CD14-positive monocyte (primary cell): ENCODE measurements around the gene CLEC2D. TPM values are rescaled to one million over a fixed set of nuclear protein-coding genes. Genes with fewer than 3 reads are reported as not detected.

Source experiments
- DNase-seq, 3 donors: peaks; one replicate each; pipeline ENCODE4 v3.0.0-alpha.2; 2011 to 2022
- H2AFZ ChIP-seq: 2 replicates; pipeline ENCODE4 v1.6.0; 2012; ENCODE audit warnings: mild to moderate bottlenecking, low read depth, low read length, inconsistent platforms; ENCODE audit not compliant: insufficient read depth, poor library complexity, severe bottlenecking
- H3K27ac ChIP-seq, 2 donors: 1 replicate in 1 of 2; 2 replicates in 1 of 2; pipeline ENCODE4 v1.5.1; 2012 to 2013; ENCODE audit warnings: low read length in 2 of 2, control low read depth in 1 of 2, inconsistent platforms in 1 of 2, low read depth in 1 of 2, mild to moderate bottlenecking in 1 of 2
- H3K27me3 ChIP-seq, 2 donors: one replicate each; pipeline versions ENCODE4 v1.6.0 to v1.6.1; 2011 to 2013; ENCODE audit warnings: low read length in 2 of 2; ENCODE audit not compliant: control insufficient read depth in 2 of 2, insufficient read depth in 2 of 2
- H3K36me3 ChIP-seq, 2 donors: replicated peaks in 1 of 2; 1 replicate in 1 of 2; 2 replicates in 1 of 2; pipeline versions ENCODE4 v1.5.1 to v1.6.1; 2012 to 2013; ENCODE audit warnings: low read length in 2 of 2, control low read depth in 1 of 2, inconsistent platforms in 1 of 2, mild to moderate bottlenecking in 1 of 2; ENCODE audit not compliant: insufficient read depth in 2 of 2, control insufficient read depth in 1 of 2
- H3K4me1 ChIP-seq, 2 donors: 1 replicate in 1 of 2; 2 replicates in 1 of 2; pipeline versions ENCODE4 v1.5.1 to v1.6.1; 2012 to 2013; ENCODE audit warnings: low read length in 2 of 2, control low read depth in 1 of 2, inconsistent platforms in 1 of 2, mild to moderate bottlenecking in 1 of 2, moderate library complexity in 1 of 2; ENCODE audit not compliant: insufficient read depth in 2 of 2, control insufficient read depth in 1 of 2
- H3K4me2 ChIP-seq: replicated peaks from 2 replicates; pipeline ENCODE3; 2012; ENCODE audit warnings: low read length, moderate library complexity, mild to moderate bottlenecking; ENCODE audit not compliant: poor library complexity, severe bottlenecking; ENCODE audit errors: extremely low read depth
- H3K4me3 ChIP-seq, 3 experiments: fragments of 200-600 bp in 1 of 3; sonication (generic) in 1 of 3; replicated peaks in 1 of 3; 1 replicate in 2 of 3; 2 replicates in 1 of 3; pipeline ENCODE4 v1.5.1; 2011 to 2013; ENCODE audit warnings: low read length in 3 of 3, mild to moderate bottlenecking in 3 of 3, control low read depth in 2 of 3, low read depth in 2 of 3, inconsistent platforms in 1 of 3, moderate library complexity in 1 of 3
- H3K79me2 ChIP-seq: 2 replicates; pipeline ENCODE4 v1.6.0; 2012; ENCODE audit warnings: mild to moderate bottlenecking, control low read depth, inconsistent platforms, low read length, moderate library complexity; ENCODE audit not compliant: insufficient read depth
- H3K9ac ChIP-seq: 2 replicates; pipeline ENCODE4 v1.6.0; 2017; ENCODE audit warnings: low read length, mild to moderate bottlenecking; ENCODE audit not compliant: insufficient read depth, poor library complexity, severe bottlenecking
- H3K9me3 ChIP-seq, 2 donors: replicated peaks in 1 of 2; 1 replicate in 1 of 2; 2 replicates in 1 of 2; pipeline versions ENCODE4 v1.5.1 to v1.6.1; 2012 to 2013; ENCODE audit warnings: low read length in 2 of 2, control low read depth in 1 of 2; ENCODE audit not compliant: control insufficient read depth in 1 of 2, insufficient read depth in 1 of 2
- H4K20me1 ChIP-seq: 2 replicates; pipeline ENCODE4 v1.6.0; 2012; ENCODE audit warnings: mild to moderate bottlenecking, low read length, control low read depth, moderate library complexity; ENCODE audit not compliant: insufficient read depth
- H3K27ac Mint-ChIP-seq, 7 donors: one replicate each; pipeline ENCODE4 v1.8.0; 2020; ENCODE audit warnings: mild to moderate bottlenecking in 7 of 7, mixed read lengths in 7 of 7, moderate library complexity in 6 of 7, inconsistent platforms in 2 of 7
- H3K27me3 Mint-ChIP-seq, 3 donors: one replicate each; pipeline ENCODE4 v1.8.0; 2021 to 2022; ENCODE audit warnings: low read depth in 3 of 3, mild to moderate bottlenecking in 3 of 3, mixed read lengths in 3 of 3, moderate library complexity in 3 of 3, inconsistent platforms in 1 of 3
- H3K36me3 Mint-ChIP-seq, 2 donors: one replicate each; pipeline ENCODE4 v1.8.0; 2020; ENCODE audit warnings: mixed read lengths in 2 of 2, inconsistent platforms in 1 of 2, mild to moderate bottlenecking in 1 of 2
- H3K4me1 Mint-ChIP-seq: one replicate; pipeline ENCODE4 v1.8.0; 2020; ENCODE audit warnings: mild to moderate bottlenecking, mixed read lengths
- H3K4me3 Mint-ChIP-seq, 2 donors: one replicate each; pipeline ENCODE4 v1.8.0; 2020; ENCODE audit warnings: mild to moderate bottlenecking in 2 of 2, mixed read lengths in 2 of 2, moderate library complexity in 1 of 2
- H3K9me3 Mint-ChIP-seq, 7 donors: one replicate each; pipeline ENCODE4 v1.8.0; 2020 to 2022; ENCODE audit warnings: mixed read lengths in 7 of 7, mild to moderate bottlenecking in 6 of 7, moderate library complexity in 6 of 7, inconsistent platforms in 2 of 7
- CTCF ChIP-seq: fragments of 200-600 bp; IDR thresholded peaks from one replicate; pipeline ENCODE4 v1.8.0; 2022; ENCODE audit warnings: antibody characterized with exemption, mild to moderate bottlenecking
- WGBS: methylation state at CpG from one replicate; pipeline ENCODE4 v1.1.5; 2013; ENCODE audit warnings: missing lambda C conversion rate; ENCODE audit not compliant: insufficient coverage; 5-methylcytosine and 5-hydroxymethylcytosine counted together
- intact Hi-C, 2 donors: fragments of 100-400 bp; cut with micrococcal nuclease; formaldehyde crosslinking; loops; one replicate each; pipeline versions ENCODE4 v1.15.0 to v1.15.1; 2023
- polyA plus RNA-seq, 3 donors: library from polyadenylated mRNA; depleted of rRNA in 1 of 3; unstranded in 2 of 3; stranded (reverse) in 1 of 3; fragments of 300-500 nt in 2 of 3; fragments of >200 nt in 1 of 3; fragmentation: Illumina TruSeq in 2 of 3; gene quantifications; 1 replicate in 2 of 3; 2 replicates in 1 of 3; pipeline ENCODE4 v1.2.3, GENCODE V29; 2012 to 2021

CLEC2D gene
- polyA plus RNA-seq, 3 donors: 2.5 to 26.9 (median 3.9) TPM

GRCh38 chr12:9646794-9647781 is 22.4 kb upstream of the CLEC2D start:
- Mint-ChIP-seq H3K27ac (peak overlapping the region; percentile 83 to 98 (median 87)), H3K27me3 (peaks cover 0 to 2% (median 0%) of the 10 kb centered on the region in 3 donors), H3K4me3 (peak overlapping the region; percentile 88 to 89), H3K36me3 (peaks cover 5 to 6% of the 10 kb centered on the region in 2 donors), H3K9me3 (peaks cover 4 to 10% (median 7%) of the 10 kb centered on the region in 7 donors), H3K4me1 (peaks cover 33% of the 10 kb centered on the region)
- intact Hi-C loops: no loop called here
- Histone ChIP-seq H4K20me1 (no peaks in the 10 kb centered on the region), H3K4me1 (peaks cover 22 to 43% of the 10 kb centered on the region in 2 donors), H3K79me2 (peaks cover 37% of the 10 kb centered on the region), H3K9ac (peak overlapping the region; percentile 61), H3K27me3 (no peaks in the 10 kb centered on the region), H3K27ac (peak overlapping the region; percentile 81 to 93), H3K4me3 (peak overlapping the region; percentile 51 to 84 (median 75)), H2AFZ (peak overlapping the region; percentile 90), H3K36me3 (no peaks in the 10 kb centered on the region), H3K9me3 (no peaks in the 10 kb centered on the region), H3K4me2 (peak overlapping the region; percentile 90)
- 57% methylated on average over 7 of the region's 13 CpGs for WGBS
- no peak for TF ChIP-seq CTCF
- DNase-seq: no peak

GRCh38 chr12:9647825-9648700 is 21.4 kb upstream of the CLEC2D start:
- Histone ChIP-seq H2AFZ (peak overlapping the region; percentile 90), H3K27me3 (no peaks in the 10 kb centered on the region), H3K4me2 (peak overlapping the region; percentile 90), H3K79me2 (peaks cover 47% of the 10 kb centered on the region), H3K9me3 (no peaks in the 10 kb centered on the region), H3K36me3 (peaks cover 0 to under 1% of the 10 kb centered on the region in 2 donors), H3K27ac (peak overlapping the region; percentile 81 to 93), H3K4me1 (peaks cover 24 to 52% of the 10 kb centered on the region in 2 donors), H4K20me1 (no peaks in the 10 kb centered on the region), H3K9ac (peak overlapping the region; percentile 61), H3K4me3 (peak overlapping the region; percentile 51 to 84 (median 75))
- H3K27me3 Mint-ChIP-seq: no peaks in the 10 kb centered on the region
- under 1% methylated on average over 35 of the region's 55 CpGs for WGBS
- DNase-seq: peak; percentile 61 to 84 (median 71)
- H3K9me3 Mint-ChIP-seq: peaks cover 3 to 8% (median 5%) of the 10 kb centered on the region in 7 donors
- peaks cover 40% of the 10 kb centered on the region for H3K4me1 Mint-ChIP-seq
- intact Hi-C loops: no loop called here
- peaks cover 6 to 8% of the 10 kb centered on the region in 2 donors for H3K36me3 Mint-ChIP-seq
- H3K4me3 Mint-ChIP-seq: peak overlapping the region; percentile 88 to 89
- TF ChIP-seq CTCF: no peak
- H3K27ac Mint-ChIP-seq: peak overlapping the region; percentile 94 to 98 (median 97)
